ENCODE results near the gene FILIP1.

FILIP1 gene

GRCh38 chr6:75493400-75494064, at the start of gene FILIP1:
Gene FILIP1, minus strand, starts transcription at chr6:75493800. Its CDS starts 78,828 bp downstream, at chr6:75414972.
- DNase-seq = no peak
- ATAC-seq = no peak

GRCh38 chr6:75543311-75543710, 49.7 kb upstream of the FILIP1 start:
- no peak for DNase-seq
- ATAC-seq = no peak

- no peak for DNase-seq
- no peak for ATAC-seq
Measured at GRCh38 chr6:75539136-75539535, 45.5 kb upstream of the FILIP1 start.

- no peak for DNase-seq
Measured at GRCh38 chr6:75532521-75532920, 38.9 kb upstream of the FILIP1 start.

GRCh38 chr6:75531174-75531573, 37.6 kb upstream of the FILIP1 start:
- no peak for DNase-seq
- ATAC-seq = no peak

More at GRCh38 chr6:75532521-75532920, 38.9 kb upstream of the FILIP1 start:
- ATAC-seq = no peak

GRCh38 chr6:75530696-75531095, 37.1 kb upstream of the FILIP1 start:
- ATAC-seq (no peak), DNase-seq (no peak)

GRCh38 chr6:75528423-75528822, 34.8 kb upstream of the FILIP1 start:
- ATAC-seq (no peak), DNase-seq (no peak)

- ATAC-seq = peak; percentile 49
- DNase-seq = peak; percentile 37
Measured at GRCh38 chr6:75526502-75527127, 33.0 kb upstream of the FILIP1 start.

- no peak for ATAC-seq
- DNase-seq = no peak
Measured at GRCh38 chr6:75525682-75526081, 32.1 kb upstream of the FILIP1 start.

GRCh38 chr6:75524322-75524972, 30.8 kb upstream of the FILIP1 start:
- ATAC-seq (no peak), DNase-seq (no peak)

GRCh38 chr6:75516757-75517156, 23.2 kb upstream of the FILIP1 start:
- DNase-seq (no peak), ATAC-seq (no peak)

- ATAC-seq = no peak
- DNase-seq = no peak
Measured at GRCh38 chr6:75512591-75512990, 19.0 kb upstream of the FILIP1 start.

- ATAC-seq (no peak), DNase-seq (no peak)
Measured at GRCh38 chr6:75505424-75505823, 11.8 kb upstream of the FILIP1 start.

GRCh38 chr6:75504465-75505222, 11.0 kb upstream of the FILIP1 start:
- DNase-seq = no peak

GRCh38 chr6:75503291-75503690, 9.7 kb upstream of the FILIP1 start:
- DNase-seq = no peak
- ATAC-seq = no peak

More at GRCh38 chr6:75504465-75505222, 11.0 kb upstream of the FILIP1 start:
- no peak for ATAC-seq

- ATAC-seq = no peak
Measured at GRCh38 chr6:75502884-75503283, 9.3 kb upstream of the FILIP1 start.

GRCh38 chr6:75501756-75502155, 8.2 kb upstream of the FILIP1 start:
- ATAC-seq = no peak

More at GRCh38 chr6:75502884-75503283, 9.3 kb upstream of the FILIP1 start:
- no peak for DNase-seq

GRCh38 chr6:75499640-75500039, 6.0 kb upstream of the FILIP1 start:
- DNase-seq (no peak), ATAC-seq (no peak)

More at GRCh38 chr6:75501756-75502155, 8.2 kb upstream of the FILIP1 start:
- DNase-seq = no peak

GRCh38 chr6:75498862-75499261, 5.3 kb upstream of the FILIP1 start:
- ATAC-seq (no peak), DNase-seq (no peak)

- no peak for ATAC-seq
- DNase-seq = no peak
Measured at GRCh38 chr6:75497994-75498393, 4.4 kb upstream of the FILIP1 start.

GRCh38 chr6:75495011-75495410, 1.4 kb upstream of the FILIP1 start:
- no peak for ATAC-seq
- no peak for DNase-seq

- DNase-seq (no peak), ATAC-seq (no peak)
Measured at GRCh38 chr6:75494290-75494689, 690 bp upstream of the FILIP1 start.

Data from stimulated activated naive CD8-positive, alpha-beta T cell treated with anti-CD3 and anti-CD28 coated beads, Interleukin-15, Interleukin-2, amounts not matched to agents 100 U/mL and 50 U/mL, for 24 hours (primary cell).